NCI-H2227 treated with DMSO at 0.1 percent for 48 hours (cell line): ENCODE results near the gene HLA-C.
"Not testable (repeated sequence)": the region's sequence is repeated elsewhere in the genome, so short reads cannot be mapped to it uniquely, and the experiment has no call there.

Experiments used
- DNase-seq: peaks from one replicate; lab custom pipeline; 2025; lab: John Stamatoyannopoulos, UW

Gene HLA-C

GRCh38 chr6:31270788-31271640 is 878 bp downstream of the HLA-C start:
- DNase-seq: no peak

GRCh38 chr6:31268836-31269235 is 3.1 kb downstream of the HLA-C start:
- DNase-seq: no peak

- DNase-seq: no peak
These were observed 3.5 kb downstream of the HLA-C start for GRCh38 chr6:31268369-31268765.

GRCh38 chr6:31267651-31268368 is 4.1 kb downstream of the HLA-C start:
- no peak for DNase-seq

GRCh38 chr6:31266567-31267360 is 5.1 kb downstream of the HLA-C start:
- DNase-seq: no peak

- no peak for DNase-seq
These were observed 6.0 kb downstream of the HLA-C start for GRCh38 chr6:31265926-31266325.

GRCh38 chr6:31263346-31263933 is 8.5 kb downstream of the HLA-C start:
- not testable (repeated sequence) for DNase-seq

GRCh38 chr6:31259995-31260394 is 11.9 kb downstream of the HLA-C start:
- not testable (repeated sequence) for DNase-seq

- DNase-seq: no peak
These were observed 19.3 kb downstream of the HLA-C start for GRCh38 chr6:31252625-31253024.

- no peak for DNase-seq
These were observed 20.6 kb downstream of the HLA-C start for GRCh38 chr6:31251261-31251660.

GRCh38 chr6:31249184-31249583 is 22.7 kb downstream of the HLA-C start:
- no peak for DNase-seq

GRCh38 chr6:31247813-31248212 is 24.1 kb downstream of the HLA-C start:
- no peak for DNase-seq

GRCh38 chr6:31246051-31246521 is 25.8 kb downstream of the HLA-C start:
- DNase-seq: no peak

GRCh38 chr6:31243508-31243907 is 28.4 kb downstream of the HLA-C start:
- DNase-seq: no peak

GRCh38 chr6:31239854-31240253 is 32.0 kb downstream of the HLA-C start:
- DNase-seq: no peak

- DNase-seq: not testable (repeated sequence)
These were observed 37.8 kb downstream of the HLA-C start for GRCh38 chr6:31234101-31234500.

GRCh38 chr6:31228476-31228875 is 43.4 kb downstream of the HLA-C start:
- DNase-seq: no peak

- DNase-seq: no peak
These were observed 44.7 kb downstream of the HLA-C start for GRCh38 chr6:31227143-31227542.

GRCh38 chr6:31225735-31226134 is 46.2 kb downstream of the HLA-C start:
- DNase-seq: no peak

- DNase-seq: no peak
These were observed 49.4 kb downstream of the HLA-C start for GRCh38 chr6:31222496-31222895.
